GM21825 (cell line): ENCODE measurements around the gene MAD1L1.
"Not testable (repeated sequence)": the region's sequence is repeated elsewhere in the genome, so short reads cannot be mapped to it uniquely, and the experiment has no call there.

Experiments used
- ATAC-seq: cut with Tn5 transposase; IDR thresholded peaks from one replicate; pipeline ENCODE4 v1.9.1; 2021; ENCODE audit warnings: mild to moderate bottlenecking, moderate library complexity; ENCODE audit not compliant: unreplicated experiment

Gene MAD1L1

GRCh38 chr7:1892011-1892965 lies 340.5 kb downstream of the MAD1L1 start:
- no peak for ATAC-seq

- ATAC-seq, result no peak
These were observed 342.2 kb downstream of the MAD1L1 start for GRCh38 chr7:1890289-1891235.

DNA sequence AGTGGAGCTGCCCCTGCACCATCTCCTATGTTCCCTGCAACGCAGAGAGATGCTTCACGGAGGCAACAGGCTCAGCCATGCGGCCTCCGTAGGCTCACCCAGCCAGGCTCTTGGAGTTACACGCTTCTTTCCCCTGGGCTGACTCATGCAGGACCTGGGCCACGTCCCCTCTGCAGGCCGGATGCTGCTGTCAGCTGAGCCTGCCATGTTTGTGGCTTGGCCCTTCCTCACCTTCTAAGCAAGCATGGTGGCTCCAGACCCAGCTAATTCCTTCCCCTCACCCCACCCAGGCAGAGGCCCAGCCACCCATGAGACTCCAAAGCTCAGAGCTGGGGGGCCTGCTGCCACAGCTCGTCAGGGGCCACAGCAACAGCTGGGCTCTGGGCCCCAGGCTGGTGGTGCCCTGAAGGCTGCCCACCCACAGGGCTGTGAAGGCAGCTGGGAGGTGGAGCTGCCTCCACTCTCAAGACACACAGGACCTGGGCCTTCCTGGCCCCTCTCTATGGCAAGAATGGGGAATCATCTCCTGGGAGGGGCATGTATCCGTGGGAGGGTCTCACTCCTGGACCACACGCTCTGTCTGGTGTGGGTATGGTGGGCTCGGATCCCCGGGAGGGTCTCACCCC lies 343.1 kb downstream of the MAD1L1 start:
- ATAC-seq, result no peak

DNA sequence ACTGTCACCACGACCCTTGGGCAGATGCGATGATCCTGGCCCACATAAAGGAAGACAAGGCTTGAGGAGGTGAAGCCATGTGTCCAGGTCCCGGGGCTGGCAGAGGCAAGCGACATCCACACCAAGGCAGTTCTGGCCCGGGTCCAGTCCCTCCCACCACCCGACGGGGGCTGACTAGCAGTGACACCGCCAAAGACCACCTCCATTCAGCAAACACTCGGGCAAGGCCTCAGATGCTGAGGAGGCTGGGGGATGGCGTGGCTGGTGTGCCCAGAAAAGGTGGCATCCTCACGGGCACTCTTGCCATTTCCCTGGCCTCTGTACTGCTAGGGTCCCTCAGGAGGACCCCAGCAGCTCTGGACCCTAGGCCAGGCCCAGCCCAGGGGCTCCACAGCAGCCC lies 343.7 kb downstream of the MAD1L1 start:
- ATAC-seq, result no peak

- ATAC-seq, result no peak
These were observed 344.3 kb downstream of the MAD1L1 start for GRCh38 chr7:1888425-1888824.

- no peak for ATAC-seq
These were observed 345.5 kb downstream of the MAD1L1 start for GRCh38 chr7:1887251-1887650.

- no peak for ATAC-seq
These were observed 346.2 kb downstream of the MAD1L1 start for GRCh38 chr7:1886361-1887064.

GRCh38 chr7:1885465-1886226 lies 347.1 kb downstream of the MAD1L1 start:
- ATAC-seq, result no peak

GRCh38 chr7:1884583-1885350 lies 348.0 kb downstream of the MAD1L1 start:
- ATAC-seq, result no peak

- ATAC-seq, result no peak
These were observed 348.7 kb downstream of the MAD1L1 start for GRCh38 chr7:1883834-1884582.

GRCh38 chr7:1883031-1883761 lies 349.5 kb downstream of the MAD1L1 start:
- ATAC-seq, result no peak

DNA sequence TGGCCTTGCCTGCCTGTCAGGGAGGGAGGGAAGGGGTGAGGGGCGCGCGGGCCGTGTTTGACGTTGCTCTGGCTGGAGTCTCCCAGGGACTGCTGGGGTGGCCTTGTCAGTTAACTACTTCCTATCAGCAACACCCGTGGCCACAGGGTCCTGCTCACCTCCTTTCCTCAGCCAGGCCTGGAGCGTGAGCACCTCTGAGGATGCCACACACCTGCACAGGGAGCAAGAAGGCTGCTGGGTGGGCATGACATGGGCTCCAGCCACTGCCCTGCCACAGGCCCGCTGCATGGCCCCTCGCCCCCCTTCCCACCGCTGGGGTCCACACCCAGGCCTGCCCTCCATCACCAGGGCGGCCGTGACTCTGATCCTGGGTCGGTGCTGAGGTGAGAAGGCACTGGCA lies 350.3 kb downstream of the MAD1L1 start:
- no peak for ATAC-seq

DNA sequence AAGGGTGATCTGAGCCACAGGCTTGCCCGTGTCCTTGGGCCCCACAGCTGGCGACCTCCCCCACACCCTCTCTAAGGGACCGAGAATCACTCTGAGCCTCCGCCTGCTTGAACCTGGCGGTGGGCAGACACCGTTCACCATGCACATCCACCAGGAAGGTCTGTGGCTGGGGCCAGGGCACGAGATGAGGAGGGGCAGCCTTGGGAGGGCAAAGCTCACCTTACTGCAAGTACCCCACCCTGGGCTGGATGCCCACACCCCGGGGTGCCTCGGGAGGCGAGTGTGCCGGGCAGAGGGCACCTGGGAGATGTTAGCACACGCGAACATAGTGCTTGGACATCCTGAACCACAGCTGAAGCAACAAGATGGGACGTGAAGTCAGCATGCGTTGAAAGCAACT lies 350.8 kb downstream of the MAD1L1 start:
- no peak for ATAC-seq

DNA sequence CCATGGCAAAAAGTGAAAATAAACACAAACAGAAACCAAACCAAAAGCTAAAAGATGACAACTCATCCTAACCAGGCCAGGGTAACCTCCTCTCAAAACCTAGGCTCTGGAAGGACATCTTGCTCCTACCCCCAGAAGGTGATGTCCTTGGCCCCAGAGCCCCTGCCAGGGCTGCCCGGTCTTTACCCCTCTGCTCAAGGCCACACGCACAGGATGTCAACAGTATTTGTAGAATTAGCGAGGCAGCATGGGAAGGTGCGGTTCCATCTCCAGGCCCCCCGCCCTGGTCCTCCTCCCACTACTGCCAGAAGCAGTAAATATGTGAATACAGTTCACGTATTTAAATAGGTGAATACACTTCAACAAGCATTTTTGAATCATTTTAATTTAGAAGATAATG lies 356.1 kb downstream of the MAD1L1 start:
- ATAC-seq, result not testable (repeated sequence)

- ATAC-seq, result not testable (repeated sequence)
These were observed 357.1 kb downstream of the MAD1L1 start for GRCh38 chr7:1875392-1876199.

GRCh38 chr7:1874590-1875391 lies 358.0 kb downstream of the MAD1L1 start:
- not testable (repeated sequence) for ATAC-seq
